ENCODE data around the gene SEMA3E. TPM values are rescaled to one million over a fixed set of nuclear protein-coding genes. Genes with fewer than 3 reads are reported as not detected.

Gene SEMA3E
- total and polyA plus RNA-seq, 2 experiments from 2014 or later, result 7.0 to 14.0 TPM

- H2AFZ ChIP-seq, result no peak overlapping the region
- no peak for DNase-seq (ENCODE audit: low spot score)
- no peaks in the 10 kb centered on the region for H3K9me3 ChIP-seq (ENCODE audit: low read depth)
- no peaks in the 10 kb centered on the region for H3K4me1 ChIP-seq (ENCODE audit: insufficient read depth)
- TF ChIP-seq EZH2phosphoT487 (IDR thresholded peaks at IDR 0.05; ENCODE audit: low read depth, severe bottlenecking, unreplicated experiment) (no peak), EZH2 (IDR thresholded peaks at IDR 0.05; ENCODE audit: borderline replicate concordance) (no peak), CTCF (IDR thresholded peaks at IDR 0.05; ENCODE audit: poor library complexity) (no peak)
- no peaks in the 10 kb centered on the region for H3K27me3 ChIP-seq
- H3K27ac ChIP-seq, result no peak overlapping the region
- no peak overlapping the region for H3K4me3 ChIP-seq
- no peaks in the 10 kb centered on the region for H4K20me1 ChIP-seq (ENCODE audit: insufficient read depth, poor library complexity, severe bottlenecking)
- no peaks in the 10 kb centered on the region for H3K9me2 ChIP-seq (replicated peaks; ENCODE audit: insufficient read depth)
- H3K79me2 ChIP-seq, result no peaks in the 10 kb centered on the region
- 59% methylated on average over 2 of the region's 2 CpGs for WGBS (ENCODE audit: low lambda C conversion rate, missing lambda C conversion rate)
- no peak overlapping the region for H3K4me2 ChIP-seq
- no peaks in the 10 kb centered on the region for H3K36me3 ChIP-seq (replicated peaks; ENCODE audit: insufficient read depth, low read depth)
These were observed 196.7 kb downstream of the SEMA3E start for GRCh38 chr7:83452256-83452655.

- no peak overlapping the region for H3K4me3 ChIP-seq
- H3K79me2 ChIP-seq, result no peaks in the 10 kb centered on the region
- H3K27me3 ChIP-seq, result no peaks in the 10 kb centered on the region
- H2AFZ ChIP-seq, result no peak overlapping the region
- TF ChIP-seq CTCF (IDR thresholded peaks at IDR 0.05; ENCODE audit: poor library complexity) (no peak), EZH2phosphoT487 (IDR thresholded peaks at IDR 0.05; ENCODE audit: low read depth, severe bottlenecking, unreplicated experiment) (no peak), EZH2 (IDR thresholded peaks at IDR 0.05; ENCODE audit: borderline replicate concordance) (no peak)
- no peaks in the 10 kb centered on the region for H3K9me3 ChIP-seq (ENCODE audit: low read depth)
- 59% methylated on average over 4 of the region's 4 CpGs for WGBS (ENCODE audit: low lambda C conversion rate, missing lambda C conversion rate)
- no peaks in the 10 kb centered on the region for H3K9me2 ChIP-seq (replicated peaks; ENCODE audit: insufficient read depth)
- no peak overlapping the region for H3K4me2 ChIP-seq
- no peaks in the 10 kb centered on the region for H3K36me3 ChIP-seq (replicated peaks; ENCODE audit: insufficient read depth, low read depth)
- no peak overlapping the region for H3K27ac ChIP-seq
- no peaks in the 10 kb centered on the region for H4K20me1 ChIP-seq (ENCODE audit: insufficient read depth, poor library complexity, severe bottlenecking)
- DNase-seq (ENCODE audit: low spot score), result no peak
- no peaks in the 10 kb centered on the region for H3K4me1 ChIP-seq (ENCODE audit: insufficient read depth)
These were observed 197.4 kb downstream of the SEMA3E start for GRCh38 chr7:83451501-83452045.

- H2AFZ ChIP-seq, result no peak overlapping the region
- H3K4me1 ChIP-seq (ENCODE audit: insufficient read depth), result no peaks in the 10 kb centered on the region
- H3K9me2 ChIP-seq (replicated peaks; ENCODE audit: insufficient read depth), result no peaks in the 10 kb centered on the region
- H3K27ac ChIP-seq, result no peak overlapping the region
- H4K20me1 ChIP-seq (ENCODE audit: insufficient read depth, poor library complexity, severe bottlenecking), result no peaks in the 10 kb centered on the region
- no peak for DNase-seq (ENCODE audit: low spot score)
- no peaks in the 10 kb centered on the region for H3K36me3 ChIP-seq (replicated peaks; ENCODE audit: insufficient read depth, low read depth)
- TF ChIP-seq EZH2 (IDR thresholded peaks at IDR 0.05; ENCODE audit: borderline replicate concordance) (no peak), EZH2phosphoT487 (IDR thresholded peaks at IDR 0.05; ENCODE audit: low read depth, severe bottlenecking, unreplicated experiment) (no peak), CTCF (IDR thresholded peaks at IDR 0.05; ENCODE audit: poor library complexity) (no peak)
- H3K4me2 ChIP-seq, result no peak overlapping the region
- no peaks in the 10 kb centered on the region for H3K9me3 ChIP-seq (ENCODE audit: low read depth)
- no peaks in the 10 kb centered on the region for H3K27me3 ChIP-seq
- H3K4me3 ChIP-seq, result no peak overlapping the region
- no peaks in the 10 kb centered on the region for H3K79me2 ChIP-seq
These were observed 199.2 kb downstream of the SEMA3E start for GRCh38 chr7:83449781-83450180.

- H3K27me3 ChIP-seq, result no peaks in the 10 kb centered on the region
- H3K36me3 ChIP-seq (replicated peaks; ENCODE audit: insufficient read depth, low read depth), result no peaks in the 10 kb centered on the region
- TF ChIP-seq EZH2phosphoT487 (IDR thresholded peaks at IDR 0.05; ENCODE audit: low read depth, severe bottlenecking, unreplicated experiment) (no peak), CTCF (IDR thresholded peaks at IDR 0.05; ENCODE audit: poor library complexity) (no peak)
- WGBS (ENCODE audit: low lambda C conversion rate, missing lambda C conversion rate), result 97% methylated on average over 2 of the region's 2 CpGs
- H2AFZ ChIP-seq, result no peak overlapping the region
- no peak for DNase-seq (ENCODE audit: low spot score)
- no peak overlapping the region for H3K4me3 ChIP-seq
- H3K4me2 ChIP-seq, result no peak overlapping the region
- no peaks in the 10 kb centered on the region for H4K20me1 ChIP-seq (ENCODE audit: insufficient read depth, poor library complexity, severe bottlenecking)
- no peaks in the 10 kb centered on the region for H3K79me2 ChIP-seq
- no peaks in the 10 kb centered on the region for H3K9me3 ChIP-seq (ENCODE audit: low read depth)
- H3K27ac ChIP-seq, result no peak overlapping the region
- no peaks in the 10 kb centered on the region for H3K9me2 ChIP-seq (replicated peaks; ENCODE audit: insufficient read depth)
- no peaks in the 10 kb centered on the region for H3K4me1 ChIP-seq (ENCODE audit: insufficient read depth)
These were observed 201.3 kb downstream of the SEMA3E start for GRCh38 chr7:83447681-83448080.
